GM15510 (cell line): Measurements from ENCODE around the gene DPAGT1.

Experiments used
- POLR2A ChIP-seq: IDR thresholded peaks from 3 replicates; pipeline ENCODE4 v1.6.1; 2011; ENCODE audit warnings: borderline replicate concordance; ENCODE audit not compliant: insufficient read length; ENCODE audit errors: extremely low read depth

Gene DPAGT1

DNA sequence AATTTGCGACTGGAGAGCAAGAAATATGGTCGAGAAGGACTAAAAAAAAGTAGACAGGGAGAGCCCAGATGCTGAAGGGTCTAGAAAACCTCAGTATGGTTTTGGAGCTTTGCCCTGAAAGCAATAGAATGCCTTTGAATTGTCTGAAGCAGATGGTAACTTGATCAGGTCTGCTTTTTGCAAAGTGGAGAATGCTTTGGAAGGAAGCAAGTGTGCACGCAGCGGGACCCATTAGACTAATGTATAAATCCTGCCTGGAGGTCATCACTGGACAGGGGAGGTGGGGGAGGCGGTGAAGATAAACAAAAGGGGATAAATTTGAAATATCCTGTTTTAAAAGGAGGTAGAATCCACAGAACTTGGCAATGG is 19.0 kb upstream of the DPAGT1 start:
- no peak for TF ChIP-seq POLR2A

DNA sequence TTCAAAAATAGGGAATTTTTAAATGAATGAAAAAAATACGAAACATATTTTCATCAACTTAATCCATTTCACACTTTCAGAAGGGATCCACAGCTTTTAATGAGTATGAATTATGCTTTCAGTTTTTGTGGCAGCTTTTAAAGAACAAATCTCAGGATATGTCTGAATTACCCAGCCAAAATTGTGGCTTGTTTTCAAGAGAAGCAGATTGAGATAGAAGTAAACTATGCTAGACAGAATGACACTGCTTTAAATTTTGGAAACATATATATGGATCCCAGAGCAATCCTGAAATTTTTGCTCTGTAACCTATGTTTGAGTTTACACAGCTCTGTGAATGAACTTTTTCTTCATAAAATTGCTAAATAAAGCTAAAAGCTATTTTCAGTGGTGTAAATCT is 17.3 kb upstream of the DPAGT1 start:
- TF ChIP-seq POLR2A = no peak

DNA sequence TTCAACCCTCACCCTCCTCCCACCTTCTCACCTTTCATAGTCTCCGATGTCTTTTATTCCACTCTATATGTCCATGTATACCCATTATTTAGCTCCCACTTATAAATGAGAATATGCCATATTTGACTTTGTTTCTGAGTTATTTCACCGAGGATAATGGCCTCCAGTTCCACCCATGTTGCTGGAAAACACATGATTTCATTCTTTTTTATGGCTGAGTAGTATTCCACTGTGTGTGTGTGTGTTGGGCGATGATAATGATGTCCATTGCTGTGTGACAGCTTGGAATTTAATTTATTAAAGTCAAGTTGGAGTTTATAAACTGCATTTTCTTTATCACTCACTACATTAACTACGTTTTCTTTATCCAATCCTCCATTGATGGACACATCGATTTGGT is 16.6 kb upstream of the DPAGT1 start:
- TF ChIP-seq POLR2A = no peak

DNA sequence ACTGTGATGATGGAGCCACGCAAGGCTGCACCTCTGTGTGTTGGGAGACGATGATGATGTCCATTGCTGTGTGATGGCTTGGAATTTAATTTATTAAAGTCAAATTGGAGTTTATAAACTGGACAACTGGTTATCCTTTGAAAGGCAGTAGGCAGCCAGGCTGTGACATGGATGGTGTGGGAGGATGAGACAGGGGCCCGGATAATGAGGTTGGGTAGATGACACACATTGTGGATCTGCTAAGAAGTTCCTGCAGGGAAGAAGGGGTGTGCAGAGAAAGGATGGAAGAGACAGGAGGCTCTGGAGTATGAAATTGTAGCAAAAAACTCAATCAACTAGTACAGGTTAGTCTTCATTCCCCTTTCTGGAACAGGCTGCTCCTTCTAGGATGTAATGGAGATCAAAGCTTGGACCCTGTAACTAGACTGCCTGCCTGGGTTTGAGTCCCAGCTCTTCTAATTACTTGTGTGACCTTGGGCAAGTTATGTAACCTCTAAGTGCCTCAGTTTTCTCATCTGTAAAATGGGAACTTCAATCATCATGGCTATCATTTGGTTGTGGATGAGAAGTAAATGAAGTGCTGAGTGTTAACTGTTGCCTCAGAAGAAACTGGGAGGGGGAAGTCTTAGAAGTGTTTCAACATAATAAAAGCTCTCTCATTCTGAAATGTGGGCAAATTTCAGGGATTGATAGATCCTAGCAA is 15.5 kb upstream of the DPAGT1 start:
- TF ChIP-seq POLR2A = no peak

DNA sequence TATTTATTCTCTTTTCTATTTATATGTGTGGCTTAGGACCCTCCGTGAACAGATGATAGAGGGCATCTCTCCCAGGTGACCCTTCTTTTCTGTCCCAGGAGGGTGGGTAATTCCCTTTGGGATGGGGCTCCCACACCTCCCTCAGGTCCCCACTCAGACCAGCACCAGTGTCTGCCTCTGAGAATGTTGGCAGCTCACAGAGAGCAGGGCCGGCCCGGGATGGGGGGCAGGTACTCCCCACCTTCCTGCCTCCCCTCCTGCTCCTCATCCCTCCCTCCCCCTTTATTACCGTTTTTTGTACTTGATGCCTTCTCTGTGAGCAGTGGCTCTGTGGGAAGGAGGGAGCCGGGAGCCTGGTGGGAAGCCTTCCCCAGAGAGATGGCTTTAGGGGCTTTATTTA is 14.9 kb upstream of the DPAGT1 start:
- no peak for TF ChIP-seq POLR2A

DNA sequence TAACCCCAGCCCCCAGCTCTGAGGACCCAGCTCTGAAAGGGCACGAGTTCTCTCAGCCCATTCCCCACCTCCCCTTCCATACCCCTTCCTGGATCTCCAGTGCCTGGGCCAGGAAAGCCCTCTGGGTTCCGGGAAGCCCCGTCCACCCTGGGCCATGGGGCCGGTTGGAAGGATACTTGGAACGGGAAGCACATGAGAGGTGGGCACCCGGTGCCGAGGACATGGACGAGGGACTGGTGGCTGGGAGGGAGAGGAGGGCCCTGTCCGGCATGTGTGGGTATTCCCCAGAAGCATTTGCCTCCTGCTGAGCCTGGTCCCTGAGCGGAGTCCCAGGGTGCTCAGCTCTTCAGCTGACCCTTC is 14.6 kb upstream of the DPAGT1 start:
- no peak for TF ChIP-seq POLR2A

DNA sequence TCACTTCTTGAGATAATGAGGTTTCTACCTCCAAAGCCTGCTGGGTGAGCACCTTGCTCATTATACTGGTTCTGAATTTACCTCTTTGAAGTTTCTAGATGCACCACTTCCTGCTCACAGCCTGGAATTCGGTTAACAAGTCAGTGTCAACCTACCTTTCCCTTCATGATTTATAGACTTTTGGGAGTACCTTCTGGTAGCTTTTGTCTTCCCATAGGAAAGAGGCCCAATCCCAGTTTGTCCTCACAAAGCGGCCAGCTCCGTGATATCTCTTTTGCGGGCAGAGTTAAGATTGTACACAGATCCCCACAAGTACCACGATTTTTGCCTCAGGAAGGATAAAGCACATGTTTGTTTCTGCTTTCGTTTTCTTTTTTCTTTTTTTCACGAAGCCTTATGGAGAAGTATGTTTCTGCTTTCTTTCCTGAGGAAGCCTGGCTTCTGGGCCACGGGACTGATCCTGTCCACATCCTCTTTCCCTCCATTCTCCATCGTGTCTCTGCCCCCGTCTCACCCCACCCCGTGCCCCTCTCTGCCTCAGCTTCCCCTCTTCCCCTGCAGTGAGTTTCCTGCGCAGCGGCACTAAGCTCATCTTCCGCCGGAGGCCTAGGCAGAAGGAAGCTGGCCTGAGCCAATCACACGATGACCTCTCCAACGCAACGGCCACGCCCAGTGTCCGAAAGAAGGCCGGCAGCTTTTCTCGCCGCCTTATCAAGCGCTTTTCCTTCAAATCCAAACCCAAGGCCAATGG is 14.0 kb upstream of the DPAGT1 start:
- TF ChIP-seq POLR2A = no peak

DNA sequence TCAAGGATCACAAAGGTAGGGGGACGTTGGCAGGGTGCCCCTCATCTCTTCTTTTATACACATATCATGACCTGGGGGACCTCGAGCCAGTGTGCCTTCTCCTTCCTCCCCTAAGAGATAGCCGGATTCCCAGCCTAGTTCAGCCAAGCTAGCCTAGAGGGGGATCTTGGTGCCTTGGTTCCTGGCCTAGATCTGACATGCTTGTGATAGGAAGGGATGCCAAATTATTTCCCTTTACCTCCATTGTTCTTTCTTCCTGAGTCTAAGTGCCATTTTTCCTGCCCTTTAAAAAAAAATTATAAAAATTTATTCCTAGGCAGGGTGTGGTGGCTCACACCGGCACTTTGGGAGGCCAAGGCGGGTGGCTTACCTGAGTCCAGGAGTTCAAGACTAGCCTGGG is 12.7 kb upstream of the DPAGT1 start:
- TF ChIP-seq POLR2A = no peak

DNA sequence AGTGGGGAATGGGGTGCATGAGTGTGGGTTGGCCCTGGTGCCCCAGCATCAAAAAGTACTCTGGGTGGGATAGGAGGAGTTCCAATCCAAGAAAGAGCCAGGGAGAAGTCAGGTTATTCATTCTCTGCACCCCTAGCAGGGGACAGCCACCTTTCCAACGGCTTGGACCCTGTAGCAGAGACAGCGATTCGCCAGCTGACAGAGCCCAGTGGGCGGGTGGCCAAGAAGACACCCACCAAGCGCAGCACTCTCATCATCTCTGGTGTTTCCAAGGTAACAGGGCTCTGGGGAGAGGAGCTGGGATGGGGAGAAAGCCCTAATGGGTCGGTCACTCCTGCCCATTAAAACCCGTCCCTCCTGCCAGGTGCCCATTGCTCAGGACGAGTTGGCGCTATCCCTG is 12.1 kb upstream of the DPAGT1 start:
- no peak for TF ChIP-seq POLR2A

DNA sequence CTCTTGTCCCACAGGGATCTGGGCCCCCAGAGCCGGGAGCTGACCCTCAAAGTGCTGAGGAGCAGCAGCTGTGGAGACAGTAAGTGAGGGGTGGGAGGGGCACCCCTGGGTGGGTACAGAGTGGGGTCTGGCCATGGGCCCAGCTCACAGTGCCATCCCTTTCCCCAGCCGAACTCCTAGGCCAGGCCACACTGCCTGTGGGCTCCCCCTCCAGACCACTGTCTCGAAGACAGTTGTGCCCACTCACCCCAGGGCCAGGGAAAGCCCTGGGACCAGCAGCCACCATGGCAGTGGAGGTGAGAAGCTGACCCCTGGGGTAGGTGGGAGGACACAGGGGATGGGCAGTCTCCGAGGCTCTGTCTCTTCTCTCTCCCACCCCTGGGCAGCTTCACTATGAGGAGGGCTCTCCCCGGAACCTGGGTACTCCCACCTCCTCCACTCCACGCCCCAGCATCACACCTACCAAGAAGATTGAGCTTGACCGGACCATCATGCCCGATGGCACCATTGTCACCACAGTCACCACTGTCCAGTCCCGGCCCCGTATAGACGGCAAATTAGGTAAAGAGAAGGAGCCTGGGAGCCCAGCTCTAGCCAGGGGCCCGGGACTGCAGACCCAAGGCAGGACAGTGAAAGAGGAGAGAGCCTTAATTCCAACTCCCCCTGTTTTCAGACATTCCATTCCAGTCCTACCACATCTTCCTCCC is 10.8 kb upstream of the DPAGT1 start:
- no peak for TF ChIP-seq POLR2A

DNA sequence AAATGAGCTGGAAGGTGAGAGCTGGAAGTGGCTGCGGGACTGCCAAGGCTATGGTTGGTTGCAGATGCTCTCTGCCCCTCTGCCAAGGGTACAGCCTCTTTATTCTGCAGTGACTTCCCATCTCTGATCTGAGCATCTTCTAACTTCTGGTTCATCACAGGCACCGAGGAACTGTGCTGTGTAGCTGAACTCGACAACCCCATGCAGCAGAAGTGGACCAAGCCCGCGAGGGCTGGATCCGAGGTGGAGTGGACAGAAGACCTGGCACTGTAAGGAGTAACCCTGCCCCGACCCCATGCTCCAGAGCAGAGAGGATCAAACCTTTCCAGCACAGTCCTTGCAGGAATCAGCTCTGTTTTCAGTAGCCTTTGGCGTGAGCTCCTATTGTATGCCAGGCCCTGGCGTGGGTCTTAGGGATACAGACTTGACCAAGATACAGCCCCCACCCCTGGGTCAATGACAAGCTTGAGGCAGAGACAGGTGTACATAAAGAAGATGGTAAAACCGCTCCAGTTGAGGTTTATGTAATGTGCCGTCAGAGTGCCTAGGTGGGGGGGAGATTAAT is 9.8 kb upstream of the DPAGT1 start:
- TF ChIP-seq POLR2A = no peak

DNA sequence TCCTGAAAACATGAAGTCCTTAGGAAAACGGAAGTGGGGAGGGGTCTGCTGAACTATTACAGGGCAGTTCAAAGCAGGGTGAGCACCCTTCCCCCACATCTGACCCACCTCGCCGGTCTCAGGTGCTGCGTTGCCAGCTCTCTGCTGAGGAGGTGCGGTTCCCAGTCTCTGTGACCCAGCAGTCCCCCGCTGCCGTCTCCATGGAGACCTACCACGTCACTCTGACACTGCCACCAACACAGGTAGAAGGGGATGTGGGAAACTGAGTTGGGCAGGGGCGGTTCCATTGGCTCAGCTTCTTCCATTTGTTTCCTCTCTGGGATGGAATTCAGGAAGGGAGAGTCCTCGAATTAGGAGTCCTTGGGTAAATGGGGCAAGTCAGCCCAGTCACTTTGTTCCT is 8.8 kb upstream of the DPAGT1 start:
- TF ChIP-seq POLR2A = no peak

DNA sequence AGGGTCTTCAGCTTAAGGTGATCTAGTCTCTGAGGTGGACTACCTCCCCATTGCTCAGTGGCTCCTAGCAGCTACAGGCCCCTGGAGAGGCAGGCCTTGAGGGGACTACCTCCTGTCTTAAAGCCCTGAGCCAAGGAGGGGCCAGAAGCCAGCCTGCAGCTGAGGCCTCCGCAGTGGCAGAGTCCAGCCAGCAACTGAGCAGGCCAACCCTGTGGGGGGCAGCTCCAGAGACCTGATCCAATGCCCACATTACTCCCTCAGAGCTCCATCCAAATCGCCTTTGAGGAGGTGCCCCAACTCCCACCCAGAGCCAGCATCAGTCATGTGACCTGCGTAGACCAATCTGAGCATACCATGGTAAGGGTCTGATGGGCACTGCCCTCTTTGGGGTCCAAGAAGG is 8.2 kb upstream of the DPAGT1 start:
- no peak for TF ChIP-seq POLR2A

DNA sequence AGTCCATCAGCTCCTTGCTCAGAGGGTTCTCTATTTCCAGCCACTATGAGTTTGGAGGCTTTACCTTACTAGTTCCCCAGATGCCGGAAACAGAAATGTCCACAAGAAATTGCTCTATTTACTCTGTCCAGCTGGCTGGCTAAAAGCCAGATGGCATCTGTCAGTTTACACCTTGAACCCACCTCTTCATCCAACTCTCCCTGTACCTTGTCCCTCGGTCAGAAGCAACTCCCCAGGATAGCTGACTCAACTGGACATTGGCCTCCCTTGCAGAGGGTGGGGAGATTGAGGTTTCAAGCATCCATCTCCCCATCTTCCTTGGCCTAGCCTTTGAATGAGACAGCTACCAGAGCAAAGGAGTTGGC is 7.2 kb upstream of the DPAGT1 start:
- no peak for TF ChIP-seq POLR2A

DNA sequence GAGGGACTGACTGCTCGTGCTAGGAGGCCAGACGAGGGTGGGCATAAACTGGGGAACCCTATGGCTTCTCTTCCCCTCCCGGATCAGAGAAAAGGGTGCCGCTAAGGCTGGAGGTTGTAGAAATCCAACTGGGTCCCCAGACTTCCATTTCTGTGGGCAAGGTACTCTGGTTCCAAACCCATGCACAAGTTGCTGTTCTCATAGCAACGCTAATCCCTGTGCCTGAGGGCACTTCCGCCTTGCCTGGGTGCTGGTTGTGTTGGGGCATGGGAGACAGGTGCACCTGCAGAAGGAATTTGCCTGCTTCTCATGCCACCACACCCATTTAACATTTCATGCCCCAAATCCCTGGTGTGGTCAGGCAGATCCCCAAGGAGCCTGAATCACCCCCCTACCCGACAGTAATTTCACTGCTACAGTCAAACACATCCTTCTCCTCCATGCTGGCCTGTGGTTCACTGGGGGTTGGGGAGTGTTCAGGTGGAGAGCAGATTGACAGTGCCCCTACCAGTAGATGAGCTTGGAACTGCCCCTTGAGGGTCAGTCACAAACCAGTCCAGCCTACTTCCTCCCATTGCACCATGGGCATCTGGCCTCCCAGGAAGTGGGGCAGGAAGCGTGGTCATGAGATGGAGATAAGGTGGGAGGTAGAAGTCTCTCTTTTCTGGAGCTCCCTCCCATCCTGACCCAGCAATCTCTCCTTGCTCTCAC is 6.6 kb upstream of the DPAGT1 start:
- TF ChIP-seq POLR2A = no peak
